DND-41 (cell line): ENCODE results near the gene SS18L1.

ENCODE experiments used
- ATAC-seq: fragments of 200-7000 bp; cut with Tn5 transposase; 3 replicates; pipeline ENCODE4 v1.9.1; 2021; ENCODE audit warnings: low read depth; ENCODE audit not compliant: insufficient read depth
- DNase-seq: peaks from one replicate; pipeline ENCODE4 v3.0.0-alpha.2; 2020
- H2AFZ ChIP-seq: 2 replicates; pipeline ENCODE4 v1.6.0; 2012; ENCODE audit warnings: low read depth, low read length
- H3K27ac ChIP-seq: 2 replicates; pipeline ENCODE4 v1.5.1; 2012; ENCODE audit warnings: low read length, inconsistent platforms
- H3K27me3 ChIP-seq: fragments of 200-600 bp; sonication (generic); 2 replicates; pipeline ENCODE4 v1.6.0; 2012; ENCODE audit warnings: low read length, mild to moderate bottlenecking, inconsistent platforms; ENCODE audit not compliant: insufficient read depth, poor library complexity
- H3K36me3 ChIP-seq: 2 replicates; pipeline ENCODE4 v1.5.1; 2012; ENCODE audit warnings: low read length, inconsistent platforms; ENCODE audit not compliant: insufficient read depth
- H3K4me1 ChIP-seq: 2 replicates; pipeline ENCODE4 v1.5.1; 2012; ENCODE audit warnings: mild to moderate bottlenecking, low read length; ENCODE audit not compliant: insufficient read depth
- H3K4me2 ChIP-seq: 2 replicates; pipeline ENCODE4 v1.6.0; 2012; ENCODE audit warnings: mild to moderate bottlenecking, moderate library complexity, low read length, inconsistent platforms; ENCODE audit not compliant: insufficient read depth
- H3K4me3 ChIP-seq, 2 experiments: fragments of 200-600 bp in 1 of 2; shearing (Covaris generic) in 1 of 2; 2 replicates each; pipeline ENCODE4 v1.5.1; 2012 to 2016; ENCODE audit warnings: inconsistent platforms in 2 of 2, low read length in 2 of 2, mild to moderate bottlenecking in 2 of 2, low read depth in 1 of 2, moderate library complexity in 1 of 2
- H3K79me2 ChIP-seq: 2 replicates; pipeline ENCODE4 v1.6.0; 2012; ENCODE audit warnings: low read length, inconsistent platforms; ENCODE audit not compliant: insufficient read depth
- H3K9ac ChIP-seq: 2 replicates; pipeline ENCODE4 v1.6.0; 2012; ENCODE audit warnings: low read depth, mild to moderate bottlenecking, inconsistent platforms, low read length, moderate library complexity
- H3K9me3 ChIP-seq: 2 replicates; pipeline ENCODE4 v1.5.1; 2012; ENCODE audit warnings: low read length, moderate library complexity, mild to moderate bottlenecking, inconsistent platforms; ENCODE audit not compliant: insufficient read depth, severe bottlenecking
- H4K20me1 ChIP-seq: 2 replicates; pipeline ENCODE4 v1.6.0; 2012; ENCODE audit warnings: low read length; ENCODE audit not compliant: insufficient read depth
- CTCF ChIP-seq: IDR thresholded peaks from 2 replicates; pipeline ENCODE4 v1.5.1; 2012; ENCODE audit warnings: borderline replicate concordance, low read length, moderate library complexity, mild to moderate bottlenecking; ENCODE audit not compliant: poor library complexity, severe bottlenecking; ENCODE audit errors: extremely low read depth
- EZH2 ChIP-seq: IDR thresholded peaks from 3 replicates; pipeline ENCODE4 v1.6.1; 2012; ENCODE audit warnings: borderline replicate concordance, low read depth, mild to moderate bottlenecking, moderate library complexity, low read length, inconsistent platforms; ENCODE audit not compliant: severe bottlenecking

SS18L1 gene

GRCh38 chr20:62186096-62186426 lies 42.5 kb downstream of the SS18L1 start:
- Histone ChIP-seq H3K79me2 (peaks cover 81% of the 10 kb centered on the region), H3K4me2 (peak overlapping the region; percentile 13; the same call in 1 of the 2 replicates), H3K4me3 (no peak overlapping the region), H3K27me3 (no peaks in the 10 kb centered on the region), H2AFZ (no peak overlapping the region), H3K36me3 (peaks cover 28% of the 10 kb centered on the region), H4K20me1 (peaks cover 27% of the 10 kb centered on the region), H3K4me1 (peaks cover 32% of the 10 kb centered on the region), H3K9ac (no peak overlapping the region), H3K9me3 (no peaks in the 10 kb centered on the region), H3K27ac (no peak overlapping the region)
- TF ChIP-seq CTCF (no peak), EZH2 (no peak)
- no peak for DNase-seq
- no peak for ATAC-seq

- DNase-seq: no peak
- H3K79me2 ChIP-seq: peaks cover 89% of the 10 kb centered on the region
- peaks cover 38% of the 10 kb centered on the region for H4K20me1 ChIP-seq
Observed at GRCh38 chr20:62186887-62187866, 43.6 kb downstream of the SS18L1 start.

GRCh38 chr20:62190639-62191411 lies 47.3 kb downstream of the SS18L1 start:
- H3K9ac ChIP-seq: no peak overlapping the region

More at GRCh38 chr20:62186887-62187866, 43.6 kb downstream of the SS18L1 start:
- Histone ChIP-seq H3K9me3 (no peaks in the 10 kb centered on the region), H3K4me1 (peaks cover 24% of the 10 kb centered on the region), H3K4me3 (no peak overlapping the region), H2AFZ (no peak overlapping the region), H3K9ac (no peak overlapping the region), H3K36me3 (peaks cover 38% of the 10 kb centered on the region), H3K4me2 (0 out of 2 replicates have a peak overlapping the region, but pooled peaks have one; percentile 7), H3K27me3 (no peaks in the 10 kb centered on the region), H3K27ac (no peak overlapping the region)
- TF ChIP-seq CTCF (no peak), EZH2 (no peak)
- no peak for ATAC-seq

More at GRCh38 chr20:62190639-62191411, 47.3 kb downstream of the SS18L1 start:
- Histone ChIP-seq H3K27me3 (no peaks in the 10 kb centered on the region), H3K36me3 (peaks cover 50% of the 10 kb centered on the region), H2AFZ (no peak overlapping the region), H3K9me3 (no peaks in the 10 kb centered on the region), H3K79me2 (peaks cover 71% of the 10 kb centered on the region), H3K27ac (no peak overlapping the region), H3K4me3 (no peak overlapping the region), H3K4me2 (no peak overlapping the region), H3K4me1 (peaks cover 31% of the 10 kb centered on the region), H4K20me1 (peaks cover 44% of the 10 kb centered on the region)
- DNase-seq (no peak), ATAC-seq (no peak)
- no peak for TF ChIP-seq EZH2
- no peak for TF ChIP-seq CTCF
